ENCODE measurements around the gene APOO.

GRCh38 chrX:23815376-23815775 lies 92.4 kb downstream of the APOO start:
- TF ChIP-seq, protein P1, sequence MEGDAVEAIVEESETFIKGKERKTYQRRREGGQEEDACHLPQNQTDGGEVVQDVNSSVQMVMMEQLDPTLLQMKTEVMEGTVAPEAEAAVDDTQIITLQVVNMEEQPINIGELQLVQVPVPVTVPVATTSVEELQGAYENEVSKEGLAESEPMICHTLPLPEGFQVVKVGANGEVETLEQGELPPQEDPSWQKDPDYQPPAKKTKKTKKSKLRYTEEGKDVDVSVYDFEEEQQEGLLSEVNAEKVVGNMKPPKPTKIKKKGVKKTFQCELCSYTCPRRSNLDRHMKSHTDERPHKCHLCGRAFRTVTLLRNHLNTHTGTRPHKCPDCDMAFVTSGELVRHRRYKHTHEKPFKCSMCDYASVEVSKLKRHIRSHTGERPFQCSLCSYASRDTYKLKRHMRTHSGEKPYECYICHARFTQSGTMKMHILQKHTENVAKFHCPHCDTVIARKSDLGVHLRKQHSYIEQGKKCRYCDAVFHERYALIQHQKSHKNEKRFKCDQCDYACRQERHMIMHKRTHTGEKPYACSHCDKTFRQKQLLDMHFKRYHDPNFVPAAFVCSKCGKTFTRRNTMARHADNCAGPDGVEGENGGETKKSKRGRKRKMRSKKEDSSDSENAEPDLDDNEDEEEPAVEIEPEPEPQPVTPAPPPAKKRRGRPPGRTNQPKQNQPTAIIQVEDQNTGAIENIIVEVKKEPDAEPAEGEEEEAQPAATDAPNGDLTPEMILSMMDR (IDR thresholded peaks at IDR 0.05; ENCODE audit: poor library complexity, severe bottlenecking) = no peak
- TF ChIP-seq POLR2AphosphoS5 (IDR thresholded peaks at IDR 0.05) (no peak), EZH2 (IDR thresholded peaks at IDR 0.05; ENCODE audit: borderline replicate concordance, insufficient read depth, low read length, poor library complexity, severe bottlenecking) (no peak), RAD21 (conservative IDR thresholded peaks at IDR 0.05) (no peak)

Data from neural cell (in vitro differentiated cells).